Panc1 (cell line): ENCODE measurements around the gene HAGHL. TPM values are rescaled to one million over a fixed set of nuclear protein-coding genes. Genes with fewer than 3 reads are reported as not detected.

Experiments used
- ATAC-seq: fragments of 200-7000 bp; cut with Tn5 transposase; 2 replicates; pipeline ENCODE4 v1.9.1; 2020; ENCODE audit warnings: mild to moderate bottlenecking, moderate library complexity
- BruUV-seq: library from RNA; stranded (reverse); fragments of 400-500 nt; replicated peaks from 2 replicates; lab custom pipeline; 2021; lab: Mats Ljungman, UMichigan
- CTCF ChIA-PET: fragments of 300-600 bp; sonication (Branson Sonifier 250); formaldehyde crosslinking; loops from one replicate; lab custom pipeline; 2022; ENCODE audit warnings: antibody characterized with exemption; lab: Charles Lee
- POLR2A ChIA-PET: fragments of 300-600 bp; sonication (Branson Sonifier 250); formaldehyde crosslinking; loops from one replicate; lab custom pipeline; 2022; ENCODE audit warnings: antibody characterized with exemption; lab: Charles Lee
- DNase-seq: peaks from one replicate; pipeline ENCODE4 v3.0.0-alpha.2; 2010; ENCODE audit warnings: low read depth, low spot score
- H3K27ac ChIP-seq: 2 replicates; pipeline ENCODE4 v1.5.1; 2011; ENCODE audit warnings: mild to moderate bottlenecking, low read length, inconsistent platforms
- H3K27me3 ChIP-seq: fragments of 200-500 bp; sonication (Bioruptor generic); 2 replicates; pipeline ENCODE4 v1.6.0; 2014; ENCODE audit warnings: low read length, inconsistent platforms; ENCODE audit not compliant: control insufficient read depth, insufficient read depth
- H3K36me3 ChIP-seq: fragments of 200-500 bp; sonication (Bioruptor generic); 2 replicates; pipeline ENCODE4 v1.5.1; 2014; ENCODE audit warnings: inconsistent platforms, mild to moderate bottlenecking, low read length, moderate library complexity; ENCODE audit not compliant: control insufficient read depth, insufficient read depth
- H3K4me1 ChIP-seq: 2 replicates; pipeline ENCODE4 v1.5.1; 2011; ENCODE audit warnings: inconsistent platforms, mild to moderate bottlenecking, low read length, moderate library complexity; ENCODE audit not compliant: control insufficient read depth, insufficient read depth
- H3K4me3 ChIP-seq, 2 experiments: 2 replicates each; pipeline ENCODE4 v1.5.1; 2011 to 2012; ENCODE audit warnings: low read depth in 2 of 2, low read length in 2 of 2, mild to moderate bottlenecking in 2 of 2, inconsistent platforms in 1 of 2, moderate library complexity in 1 of 2
- H3K9me3 ChIP-seq: fragments of 200-500 bp; sonication (Bioruptor generic); 2 replicates; pipeline ENCODE4 v1.5.1; 2014; ENCODE audit warnings: low read depth, mild to moderate bottlenecking, inconsistent platforms, low read length, moderate library complexity; ENCODE audit not compliant: control insufficient read depth, insufficient read depth
- POLR2AphosphoS5 ChIP-seq: IDR thresholded peaks from 2 replicates; pipeline ENCODE4 v1.6.1; 2012; ENCODE audit warnings: mild to moderate bottlenecking, low read depth, low read length, moderate library complexity
- SIN3A ChIP-seq: IDR thresholded peaks from 2 replicates; pipeline ENCODE4 v1.6.1; 2012; ENCODE audit warnings: low read depth, mild to moderate bottlenecking, low read length, moderate library complexity, borderline replicate concordance; ENCODE audit not compliant: insufficient read depth
- TCF7L2 ChIP-seq: IDR thresholded peaks from 2 replicates; pipeline ENCODE4 v1.6.1; 2011; ENCODE audit warnings: mild to moderate bottlenecking, low read depth, low read length, inconsistent platforms
- in situ Hi-C: cut with HindIII; loops from 2 replicates; pipeline ENCODE4 v1.10.0; 2016; ENCODE audit warnings: low sequenced_read_pairs, low pct_unique_long_range_greater_than_20kb
- intact Hi-C: fragments of 100-400 bp; cut with micrococcal nuclease; formaldehyde crosslinking; loops from one replicate; pipeline ENCODE4 v1.10.0; 2022; ENCODE audit not compliant: unreplicated experiment
- total RNA-seq: library from RNA; stranded (reverse); gene quantifications from one replicate; pipeline ENCODE4 v1.2.1, GENCODE V29; 2021; ENCODE audit not compliant: unreplicated experiment
- TF ChIP-seq, protein P1 (sequence below), 2 experiments: IDR thresholded peaks; 2 replicates each; pipeline ENCODE4 v1.6.1; 2011 to 2012; ENCODE audit warnings: low read depth in 2 of 2, control low read depth in 1 of 2, low read length in 1 of 2, mild to moderate bottlenecking in 1 of 2, moderate library complexity in 1 of 2; ENCODE audit not compliant: insufficient read depth in 1 of 2
- TF ChIP-seq, protein P2 (sequence below): fragments of 450-650 bp; IDR thresholded peaks from 2 replicates; pipeline ENCODE4 v1.5.1; 2017; ENCODE audit warnings: mild to moderate bottlenecking

The HAGHL gene
- total RNA-seq, 1 experiment from 2014 or later: 41.1 TPM

DNA sequence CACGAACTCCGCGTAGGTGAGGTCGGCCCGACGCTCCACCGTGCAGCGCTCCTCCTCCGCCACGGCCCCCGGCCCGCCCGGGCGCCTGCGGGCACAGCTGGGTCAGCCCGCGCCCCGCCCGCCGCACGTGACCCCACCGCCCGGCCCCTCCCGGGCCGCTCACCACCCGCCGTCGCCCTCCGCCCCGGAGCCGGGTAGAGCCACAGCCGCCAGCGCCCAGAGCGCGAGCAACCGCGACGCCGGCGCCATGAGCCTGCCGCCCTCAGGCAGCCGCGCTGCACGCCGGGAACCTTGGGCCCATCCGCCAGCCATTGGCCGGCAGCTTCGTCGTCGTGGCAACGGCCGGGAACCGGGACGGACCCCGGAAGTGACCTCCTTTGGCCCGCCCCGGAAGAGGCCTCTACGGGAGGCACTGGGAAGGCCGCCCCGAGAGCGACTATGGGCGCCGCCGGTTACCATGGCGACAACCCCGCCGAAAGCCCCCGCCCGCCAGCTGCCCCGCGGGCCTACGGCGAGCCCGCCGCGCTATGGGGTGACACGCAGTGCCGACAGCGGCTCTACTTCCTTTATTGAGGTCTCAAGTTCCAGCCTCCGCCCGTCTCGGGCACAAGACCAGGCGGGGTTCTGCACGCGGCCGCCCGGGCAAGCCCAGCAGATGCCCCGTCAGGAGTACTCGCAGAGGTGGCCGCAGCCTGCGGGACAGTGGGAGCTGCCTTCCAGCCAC lies 42.7 kb upstream of the HAGHL start, which contains the start of gene JMJD8:
Gene JMJD8, minus strand, starts transcription at position 264 of the 724 bp plus-strand sequence. Its CDS starts 15 bp downstream, at position 249.
- POLR2A ChIA-PET: no interaction called here
- CTCF ChIA-PET: no interaction called here
- peaks cover 5% of the 10 kb centered on the region; the same call in 1 of the 2 replicates for H3K36me3 ChIP-seq
- H3K27ac ChIP-seq: peak within 1 kb of the TSS; percentile 87
- peak within 1 kb of the TSS; percentile 66 to 71 for H3K4me3 ChIP-seq
- H3K4me1 ChIP-seq: peaks cover 19% of the 10 kb centered on the region
- DNase-seq: no peak
- peak; percentile 92 for TF ChIP-seq POLR2AphosphoS5
- peak; percentile 76; the same call in 1 of the 2 replicates for TF ChIP-seq SIN3A
- TF ChIP-seq, protein P1, sequence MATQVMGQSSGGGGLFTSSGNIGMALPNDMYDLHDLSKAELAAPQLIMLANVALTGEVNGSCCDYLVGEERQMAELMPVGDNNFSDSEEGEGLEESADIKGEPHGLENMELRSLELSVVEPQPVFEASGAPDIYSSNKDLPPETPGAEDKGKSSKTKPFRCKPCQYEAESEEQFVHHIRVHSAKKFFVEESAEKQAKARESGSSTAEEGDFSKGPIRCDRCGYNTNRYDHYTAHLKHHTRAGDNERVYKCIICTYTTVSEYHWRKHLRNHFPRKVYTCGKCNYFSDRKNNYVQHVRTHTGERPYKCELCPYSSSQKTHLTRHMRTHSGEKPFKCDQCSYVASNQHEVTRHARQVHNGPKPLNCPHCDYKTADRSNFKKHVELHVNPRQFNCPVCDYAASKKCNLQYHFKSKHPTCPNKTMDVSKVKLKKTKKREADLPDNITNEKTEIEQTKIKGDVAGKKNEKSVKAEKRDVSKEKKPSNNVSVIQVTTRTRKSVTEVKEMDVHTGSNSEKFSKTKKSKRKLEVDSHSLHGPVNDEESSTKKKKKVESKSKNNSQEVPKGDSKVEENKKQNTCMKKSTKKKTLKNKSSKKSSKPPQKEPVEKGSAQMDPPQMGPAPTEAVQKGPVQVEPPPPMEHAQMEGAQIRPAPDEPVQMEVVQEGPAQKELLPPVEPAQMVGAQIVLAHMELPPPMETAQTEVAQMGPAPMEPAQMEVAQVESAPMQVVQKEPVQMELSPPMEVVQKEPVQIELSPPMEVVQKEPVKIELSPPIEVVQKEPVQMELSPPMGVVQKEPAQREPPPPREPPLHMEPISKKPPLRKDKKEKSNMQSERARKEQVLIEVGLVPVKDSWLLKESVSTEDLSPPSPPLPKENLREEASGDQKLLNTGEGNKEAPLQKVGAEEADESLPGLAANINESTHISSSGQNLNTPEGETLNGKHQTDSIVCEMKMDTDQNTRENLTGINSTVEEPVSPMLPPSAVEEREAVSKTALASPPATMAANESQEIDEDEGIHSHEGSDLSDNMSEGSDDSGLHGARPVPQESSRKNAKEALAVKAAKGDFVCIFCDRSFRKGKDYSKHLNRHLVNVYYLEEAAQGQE (IDR thresholded peaks at IDR 0.05; ENCODE audit: insufficient read depth in 1 of 2, low read depth in 2 of 2, low read length in 1 of 2): 0 out of 4 replicates have a peak, but pooled peaks of 1 of the 2 experiments have one; percentile 8
- no peak for TF ChIP-seq TCF7L2
- TF ChIP-seq, protein P2, sequence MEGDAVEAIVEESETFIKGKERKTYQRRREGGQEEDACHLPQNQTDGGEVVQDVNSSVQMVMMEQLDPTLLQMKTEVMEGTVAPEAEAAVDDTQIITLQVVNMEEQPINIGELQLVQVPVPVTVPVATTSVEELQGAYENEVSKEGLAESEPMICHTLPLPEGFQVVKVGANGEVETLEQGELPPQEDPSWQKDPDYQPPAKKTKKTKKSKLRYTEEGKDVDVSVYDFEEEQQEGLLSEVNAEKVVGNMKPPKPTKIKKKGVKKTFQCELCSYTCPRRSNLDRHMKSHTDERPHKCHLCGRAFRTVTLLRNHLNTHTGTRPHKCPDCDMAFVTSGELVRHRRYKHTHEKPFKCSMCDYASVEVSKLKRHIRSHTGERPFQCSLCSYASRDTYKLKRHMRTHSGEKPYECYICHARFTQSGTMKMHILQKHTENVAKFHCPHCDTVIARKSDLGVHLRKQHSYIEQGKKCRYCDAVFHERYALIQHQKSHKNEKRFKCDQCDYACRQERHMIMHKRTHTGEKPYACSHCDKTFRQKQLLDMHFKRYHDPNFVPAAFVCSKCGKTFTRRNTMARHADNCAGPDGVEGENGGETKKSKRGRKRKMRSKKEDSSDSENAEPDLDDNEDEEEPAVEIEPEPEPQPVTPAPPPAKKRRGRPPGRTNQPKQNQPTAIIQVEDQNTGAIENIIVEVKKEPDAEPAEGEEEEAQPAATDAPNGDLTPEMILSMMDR: no peak
- no TSS peak for BruUV-seq
- no peaks in the 10 kb centered on the region for H3K27me3 ChIP-seq
- ATAC-seq: peak; percentile 73
- intact Hi-C loops: loop anchor here (10.0 kb wide), 1 partner anchor 1091 kb away; the partner anchor contains the start of genes EME2, MRPS34 and NME3
- in situ Hi-C loops: no loop called here
- H3K9me3 ChIP-seq: no peaks in the 10 kb centered on the region

DNA sequence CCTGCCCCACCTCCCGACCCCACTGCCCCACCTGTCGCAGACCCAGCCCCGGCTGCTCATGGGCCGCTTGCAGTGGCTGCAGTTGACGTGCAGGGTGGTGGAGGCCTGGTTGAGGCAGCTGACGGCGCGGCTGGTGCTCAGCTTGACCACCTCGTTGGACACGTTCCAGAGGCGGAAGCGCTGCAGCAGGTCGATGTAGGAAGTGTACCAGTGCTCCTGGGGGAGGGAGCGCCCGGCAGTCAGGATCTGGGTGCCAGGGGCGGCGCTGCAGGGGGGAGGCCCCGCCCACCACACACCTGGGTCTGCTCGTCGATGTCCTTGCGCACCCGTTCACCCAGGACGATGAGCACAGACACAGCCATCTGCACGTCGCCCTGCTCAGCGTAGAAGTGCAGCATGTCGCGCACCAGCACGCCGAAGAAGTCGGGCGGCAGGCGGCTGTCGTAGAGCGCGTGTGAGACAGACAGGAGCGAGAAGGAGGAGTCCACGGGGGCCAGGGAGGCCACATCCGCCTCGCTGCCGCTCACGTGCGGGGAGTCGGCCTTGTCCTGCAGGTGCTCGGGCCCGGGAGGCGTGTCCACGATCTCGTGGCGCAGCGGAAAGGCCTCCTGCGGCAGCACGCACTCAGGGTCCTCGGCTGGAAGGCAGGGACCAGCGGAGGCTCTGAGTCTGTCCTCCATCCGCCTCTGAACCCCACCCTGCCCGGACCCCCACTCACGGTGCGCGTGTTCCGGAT lies 41.8 kb upstream of the HAGHL start:
- CTCF ChIA-PET: no interaction called here
- DNase-seq (no peak), ATAC-seq (no peak)
- BruUV-seq: no TSS peak
- POLR2A ChIA-PET: no interaction called here
- Histone ChIP-seq H3K27me3 (no peaks in the 10 kb centered on the region), H3K27ac (peak overlapping the region; percentile 34; the same call in 1 of the 2 replicates), H3K36me3 (peaks cover 10% of the 10 kb centered on the region; the same call in 1 of the 2 replicates), H3K4me1 (peaks cover 24% of the 10 kb centered on the region), H3K4me3 (no peak overlapping the region), H3K9me3 (no peaks in the 10 kb centered on the region)
- in situ Hi-C loops (no loop called here), intact Hi-C loops (loop anchor here (10.0 kb wide), 1 partner anchor 1090 kb away; the partner anchor contains the start of genes EME2, MRPS34 and NME3)
- no peak for TF ChIP-seq SIN3A
- TF ChIP-seq, protein P1 (IDR thresholded peaks at IDR 0.05; ENCODE audit: insufficient read depth in 1 of 2, low read depth in 2 of 2, low read length in 1 of 2): no peak
- no peak for TF ChIP-seq POLR2AphosphoS5
- TF ChIP-seq, protein P2: no peak
- TF ChIP-seq TCF7L2: no peak
